Medulla oblongata (tissue), 1 donor: ENCODE data around the gene SORCS2.
"Not testable (repeated sequence)": the region's sequence is repeated elsewhere in the genome, so short reads cannot be mapped to it uniquely, and the experiment has no call there.

Experiments used
- DNase-seq: peaks from one replicate; pipeline ENCODE4 v3.0.0-alpha.2; 2015; ENCODE audit errors: extremely low spot score

SORCS2 gene

DNA sequence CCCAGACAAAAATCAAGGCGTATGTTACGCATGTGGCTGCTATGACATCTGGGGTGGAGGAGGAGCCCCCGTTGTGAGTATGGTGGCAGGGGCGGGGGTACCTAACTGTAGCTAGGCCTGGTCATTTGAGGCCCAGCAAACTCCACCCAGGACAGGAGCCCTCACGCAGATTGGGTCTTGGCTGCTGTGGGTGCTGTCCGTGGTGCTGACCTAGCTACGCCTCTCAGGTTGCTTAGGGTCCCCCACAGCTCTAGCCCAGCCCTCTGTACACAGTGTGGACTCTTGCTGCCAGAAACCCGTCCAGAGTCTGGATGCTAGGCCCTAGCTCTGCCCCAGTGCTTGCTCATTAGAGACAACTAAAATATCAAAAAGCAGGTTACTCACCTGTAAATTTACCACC lies 389.1 kb downstream of the SORCS2 start:
- DNase-seq: no peak

GRCh38 chr4:7582313-7583097 lies 390.2 kb downstream of the SORCS2 start:
- no peak for DNase-seq

GRCh38 chr4:7584098-7584497 lies 391.8 kb downstream of the SORCS2 start:
- DNase-seq: no peak

GRCh38 chr4:7584606-7585159 lies 392.3 kb downstream of the SORCS2 start:
- DNase-seq: no peak

GRCh38 chr4:7585768-7586167 lies 393.4 kb downstream of the SORCS2 start:
- no peak for DNase-seq

GRCh38 chr4:7587433-7588405 lies 395.4 kb downstream of the SORCS2 start:
- no peak for DNase-seq

- DNase-seq: no peak
Measured at GRCh38 chr4:7590189-7590588, 397.9 kb downstream of the SORCS2 start.

- no peak for DNase-seq
Measured at GRCh38 chr4:7590899-7591298, 398.6 kb downstream of the SORCS2 start.

GRCh38 chr4:7591409-7592053 lies 399.2 kb downstream of the SORCS2 start:
- peak; percentile 41 for DNase-seq

GRCh38 chr4:7593646-7594412 lies 401.5 kb downstream of the SORCS2 start:
- DNase-seq: no peak

- no peak for DNase-seq
Measured at GRCh38 chr4:7595934-7596461, 403.7 kb downstream of the SORCS2 start.

- no peak for DNase-seq
Measured at GRCh38 chr4:7596918-7597606, 404.7 kb downstream of the SORCS2 start.

DNA sequence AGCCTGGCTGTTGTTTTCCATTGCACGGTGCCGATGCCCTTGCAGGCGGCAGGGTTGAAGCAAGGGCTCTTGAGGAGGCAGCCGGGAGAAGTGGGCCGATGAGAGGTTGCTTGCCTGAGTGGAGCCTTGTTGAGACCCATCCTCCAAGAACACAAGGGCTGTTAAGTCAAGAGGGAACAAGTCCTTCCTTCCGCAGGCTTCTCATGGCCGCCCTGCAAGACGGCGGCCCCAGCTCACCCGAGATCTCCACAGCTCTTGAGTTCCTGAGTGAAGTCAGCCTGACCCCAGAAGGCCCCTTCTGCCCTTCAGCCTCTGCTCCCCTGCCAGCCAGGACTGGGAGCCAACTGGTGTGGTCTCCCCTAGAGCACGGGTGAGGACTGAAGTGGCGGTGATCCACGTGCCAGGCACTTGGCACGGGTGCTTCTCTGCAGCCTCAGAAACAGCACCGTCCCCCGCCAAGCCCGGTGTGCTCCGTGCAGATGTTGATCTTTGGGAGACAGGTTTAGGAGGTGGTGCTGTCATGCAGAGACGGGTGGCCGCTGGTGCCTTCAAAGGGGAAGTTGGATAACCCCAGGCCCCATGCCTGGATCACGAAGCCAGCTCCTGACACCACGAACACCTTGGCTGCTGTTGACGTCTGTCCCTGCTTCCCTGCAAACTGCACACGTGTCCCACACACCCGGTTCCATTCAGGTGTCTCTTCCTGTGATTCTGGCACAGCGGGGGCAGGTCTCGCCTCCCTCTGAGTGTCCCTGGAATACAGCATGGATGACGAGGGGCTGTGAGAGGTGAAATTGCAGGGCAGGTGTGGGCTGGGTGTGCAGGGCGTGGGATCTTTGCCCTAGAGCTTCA lies 406.8 kb downstream of the SORCS2 start:
- DNase-seq: no peak

GRCh38 chr4:7600247-7600646 lies 407.9 kb downstream of the SORCS2 start:
- DNase-seq: no peak

- not testable (repeated sequence) for DNase-seq
Measured at GRCh38 chr4:7602166-7602565, 409.8 kb downstream of the SORCS2 start.

DNA sequence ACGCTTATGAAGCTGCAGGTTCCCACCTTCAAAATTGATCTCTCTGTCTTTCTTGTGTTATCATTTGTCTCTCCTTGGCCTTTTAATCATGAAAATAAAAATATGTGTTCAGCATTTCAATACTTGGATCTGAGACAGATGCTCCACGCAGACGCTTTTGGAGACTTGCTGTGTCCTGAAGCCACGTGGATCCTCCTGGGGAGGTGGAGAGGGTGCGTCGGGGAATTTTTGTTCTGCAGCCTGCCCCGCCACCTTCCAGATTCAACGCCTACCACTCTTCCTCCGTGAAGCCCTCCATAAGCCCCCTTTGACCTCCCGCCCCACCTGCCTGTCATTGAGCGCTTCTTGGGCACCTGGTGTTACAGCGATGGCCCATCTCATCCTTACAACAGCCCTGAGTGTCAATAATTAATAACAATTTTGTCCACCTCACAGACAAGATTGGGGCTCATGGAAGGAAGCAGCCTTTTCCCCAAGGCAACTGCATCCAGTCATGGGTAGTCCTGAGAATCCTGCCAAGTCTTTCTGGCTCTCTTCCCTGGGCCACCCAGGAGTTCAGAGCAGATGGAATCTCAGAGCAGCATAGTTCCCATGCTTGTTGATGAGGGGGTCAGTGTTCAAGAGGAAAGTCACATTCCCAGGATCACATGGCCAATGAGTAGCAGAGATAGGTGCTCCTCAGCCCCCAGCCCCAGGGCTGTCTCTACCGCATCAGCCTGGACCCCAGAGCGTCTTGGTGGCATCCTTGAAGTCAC lies 415.0 kb downstream of the SORCS2 start:
- DNase-seq: peak; percentile 18

DNA sequence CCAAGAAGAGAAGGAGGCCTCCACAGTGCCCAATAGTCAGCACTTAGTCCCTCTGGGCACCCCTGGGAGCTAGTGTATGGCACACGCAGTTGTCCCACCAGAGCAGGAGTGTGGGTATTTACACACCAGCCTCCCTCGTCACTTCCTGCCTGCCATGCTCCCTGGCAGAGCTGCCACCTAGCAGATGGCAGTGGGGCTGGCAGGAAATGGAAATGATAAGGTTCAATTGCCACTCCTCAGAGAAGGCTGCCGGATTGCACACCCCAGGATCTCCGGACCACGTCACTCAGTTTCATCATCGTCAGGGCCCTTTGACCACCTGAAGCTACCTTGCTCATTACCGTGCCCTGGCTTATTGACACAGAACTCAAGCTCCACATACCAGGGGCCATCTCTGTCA lies 415.7 kb downstream of the SORCS2 start:
- no peak for DNase-seq

DNA sequence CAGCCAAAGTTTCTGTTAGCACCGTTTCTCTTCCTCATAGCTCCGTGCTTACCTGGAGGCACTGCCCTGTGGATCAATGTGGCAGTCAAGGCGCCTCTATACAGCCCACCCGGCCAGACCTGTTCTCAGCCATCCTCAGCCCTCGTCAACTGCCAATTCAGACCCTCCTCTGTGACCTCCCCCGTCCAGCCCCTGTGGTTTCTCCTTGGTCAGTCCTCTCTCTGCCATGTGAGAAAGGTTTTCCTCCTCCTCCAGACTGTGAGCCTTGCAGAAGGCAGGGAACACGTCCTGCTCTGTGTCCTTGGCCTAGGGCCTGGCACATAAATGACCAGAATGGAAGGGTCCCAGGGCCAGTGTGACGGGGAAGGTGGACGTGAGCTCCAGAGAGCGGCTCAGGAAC lies 417.0 kb downstream of the SORCS2 start:
- no peak for DNase-seq
